HuH-7.5 (cell line): ENCODE results near the gene GMDS.

Experiments
- DNase-seq: peaks from one replicate; pipeline ENCODE4 v3.0.0; 2011; ENCODE audit warnings: low spot score

The GMDS gene

DNA sequence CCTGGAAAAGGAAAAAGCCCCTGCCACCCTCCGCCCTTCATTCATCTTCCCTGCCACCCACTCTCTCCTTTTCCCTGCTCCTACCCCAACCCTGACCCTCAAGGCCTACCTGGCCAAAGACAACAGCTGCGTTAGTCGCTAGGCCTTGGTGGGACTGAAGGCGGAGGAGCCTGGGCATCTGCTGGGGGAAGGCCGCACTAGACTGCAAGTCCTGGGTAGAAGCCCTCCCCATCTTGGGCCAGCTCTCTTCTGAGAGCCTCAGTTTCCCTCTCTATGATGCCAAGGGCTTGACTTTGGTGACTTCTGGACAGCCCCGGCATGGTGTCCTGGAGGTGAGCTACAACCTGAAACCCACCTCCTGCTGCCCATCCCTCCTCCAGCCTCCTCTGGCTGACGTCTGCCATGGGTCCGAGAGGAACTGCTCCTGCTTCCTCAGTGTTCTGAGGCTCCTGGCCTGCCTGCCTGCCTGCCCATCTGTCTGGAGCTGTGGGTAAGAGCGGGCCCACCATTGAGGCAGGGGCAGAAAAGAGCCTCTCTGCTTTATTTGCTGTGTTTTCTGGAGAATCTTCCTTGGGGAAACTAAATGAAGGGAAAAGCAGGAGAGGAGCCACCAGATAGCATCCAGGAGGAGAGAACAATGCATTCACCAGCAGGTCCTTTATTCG, 643.2 kb downstream of the GMDS start:
- no peak for DNase-seq

DNA sequence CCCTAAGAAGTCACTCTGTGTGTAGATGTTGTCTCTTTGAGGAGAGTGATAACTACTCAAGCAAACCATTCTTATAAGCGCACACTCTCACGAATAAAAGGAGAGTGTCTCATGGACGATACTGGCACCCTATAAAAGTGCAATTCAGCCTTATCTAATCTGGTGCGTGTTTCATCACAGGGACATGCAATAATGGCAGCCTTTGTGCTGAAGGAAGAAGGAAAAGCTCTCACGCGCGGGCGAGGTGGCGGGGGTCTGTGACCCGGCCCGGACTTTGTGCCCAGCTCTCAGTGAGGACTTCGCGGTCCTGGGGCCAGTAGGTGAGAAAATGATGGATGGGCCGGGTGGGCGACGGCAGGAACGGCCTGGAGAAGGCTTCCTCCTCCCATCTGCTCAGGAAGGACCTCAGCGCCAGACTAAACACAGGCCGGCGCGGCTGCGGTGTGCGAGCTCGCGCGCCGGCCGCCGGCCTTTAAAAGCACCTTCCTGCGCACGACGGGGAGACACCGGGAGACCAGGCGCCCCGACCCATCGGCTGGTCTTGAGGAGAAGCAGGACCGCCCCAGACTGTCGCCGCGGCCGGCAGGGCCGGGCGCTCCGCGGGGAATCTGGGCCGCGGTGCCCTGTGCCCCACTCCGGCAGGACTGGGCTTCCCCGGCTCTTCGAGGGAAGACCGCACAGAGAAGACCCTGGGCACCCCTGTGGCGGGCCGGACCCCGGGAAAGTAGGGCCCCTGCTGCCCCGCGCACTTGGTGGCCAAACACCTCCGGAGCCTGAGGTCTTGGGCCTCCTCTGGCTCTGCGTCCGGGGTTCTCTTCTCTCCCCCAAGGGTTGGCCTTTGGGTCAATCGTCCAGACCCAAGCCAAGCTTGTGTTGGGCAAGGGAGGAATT, 644.0 kb downstream of the GMDS start:
- no peak for DNase-seq

DNA sequence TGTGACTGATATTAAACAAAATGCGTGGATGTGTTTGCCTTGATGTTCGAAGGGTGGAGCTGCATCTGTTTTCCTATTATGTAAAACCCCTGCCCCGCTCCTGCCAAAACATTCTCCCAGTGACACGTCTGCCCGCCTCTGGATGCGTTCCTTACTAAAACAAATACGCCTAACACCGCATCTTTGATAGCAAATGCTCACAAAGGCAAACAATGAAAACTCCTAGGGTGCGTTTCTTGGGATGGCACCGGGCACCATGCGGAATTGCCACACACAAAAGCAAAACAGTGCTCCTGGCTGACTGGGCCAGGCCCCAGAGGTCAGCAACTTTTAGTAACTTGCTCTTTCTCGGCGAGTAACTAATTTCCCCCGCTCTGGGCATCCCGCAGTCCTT, 644.6 kb downstream of the GMDS start:
- DNase-seq, result no peak

DNA sequence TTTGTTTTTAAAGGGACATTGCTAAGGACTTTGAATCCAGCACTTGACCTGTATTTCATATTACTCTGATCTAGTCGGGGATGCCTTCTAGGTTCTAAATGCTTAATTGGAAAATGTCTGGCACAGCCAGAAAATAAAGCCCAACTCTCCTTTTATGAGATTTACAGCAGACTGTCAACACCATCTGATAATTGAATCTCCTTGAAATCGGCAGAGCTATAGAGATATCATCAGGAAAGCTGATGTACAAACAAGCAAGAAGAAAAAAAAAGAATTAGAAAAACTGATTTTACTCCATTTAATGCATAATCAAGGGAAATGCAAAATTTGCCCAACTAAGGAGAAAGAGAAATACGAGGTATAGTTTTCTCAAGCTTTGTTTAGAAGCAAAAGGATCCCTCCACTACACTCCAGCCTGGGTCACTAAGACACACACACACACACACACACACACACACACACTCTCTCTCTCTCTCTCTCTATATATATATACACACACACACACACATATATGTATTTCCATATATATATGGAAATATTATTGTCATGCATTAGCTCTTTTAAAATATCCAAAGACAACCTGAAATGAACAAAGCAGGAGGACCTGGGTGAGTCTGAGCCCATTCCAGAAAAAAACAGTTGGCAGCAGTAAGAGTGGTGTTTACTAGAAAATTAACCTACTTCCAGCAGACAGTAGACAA, 645.2 kb downstream of the GMDS start:
- no peak for DNase-seq

DNA sequence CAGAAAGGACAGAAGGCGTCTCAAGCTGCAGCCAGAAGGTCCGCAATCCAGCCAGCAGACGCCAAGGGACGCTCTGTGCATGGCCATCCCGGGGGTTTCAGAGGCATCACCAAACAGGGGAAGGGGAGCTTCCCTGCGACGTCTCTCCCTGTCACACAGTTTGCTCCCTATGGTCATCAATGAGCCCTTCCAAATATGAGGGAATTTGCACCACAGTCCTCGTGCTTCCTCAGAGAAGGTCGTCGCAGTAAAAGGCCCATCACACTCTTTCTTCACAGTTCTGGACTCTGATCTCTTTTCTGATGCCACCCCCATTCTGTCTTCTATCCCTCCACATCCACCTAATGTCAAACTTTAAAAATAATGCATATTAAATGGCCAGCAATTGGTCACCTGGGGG, 645.9 kb downstream of the GMDS start:
- DNase-seq, result no peak

DNA sequence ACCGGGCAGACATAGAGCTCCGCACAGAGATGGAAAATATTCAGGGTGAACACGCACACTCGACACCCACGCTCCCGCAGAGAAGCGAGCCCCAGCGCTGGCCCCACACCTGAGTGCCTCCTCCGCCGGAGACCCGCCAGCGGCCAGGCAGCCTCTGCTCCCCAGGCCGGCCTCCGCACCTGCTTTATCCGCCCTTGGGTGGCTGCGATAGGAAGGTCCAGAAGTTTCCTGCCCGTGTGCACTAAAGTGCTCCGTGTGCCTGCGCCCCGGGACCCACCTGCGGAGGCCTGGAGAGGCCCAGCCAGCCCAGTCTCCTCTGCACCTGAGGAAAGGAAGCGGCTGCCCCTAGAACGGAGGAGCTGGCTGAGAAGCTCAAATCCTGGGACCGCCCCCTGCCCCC, 646.5 kb downstream of the GMDS start:
- DNase-seq, result no peak

DNA sequence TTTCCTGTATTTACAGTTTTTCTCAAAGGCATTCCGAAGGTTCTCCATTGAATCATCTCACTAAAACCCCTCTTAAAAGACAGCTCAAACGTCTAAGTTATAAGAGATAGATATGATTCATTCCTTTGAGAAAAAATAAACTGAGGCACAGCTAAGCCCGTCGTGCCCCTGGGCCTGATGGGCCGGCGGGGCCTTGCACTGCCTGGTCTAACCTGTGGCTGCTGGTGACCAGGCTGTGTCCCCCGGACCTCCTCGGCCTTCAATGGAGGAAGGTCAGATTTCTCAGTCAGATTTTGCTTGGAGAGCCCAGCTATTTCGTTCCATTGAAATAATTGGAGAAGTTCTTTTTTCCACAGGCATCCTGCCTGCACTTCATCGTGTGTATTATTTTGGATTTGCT, 647.0 kb downstream of the GMDS start:
- no peak for DNase-seq

DNA sequence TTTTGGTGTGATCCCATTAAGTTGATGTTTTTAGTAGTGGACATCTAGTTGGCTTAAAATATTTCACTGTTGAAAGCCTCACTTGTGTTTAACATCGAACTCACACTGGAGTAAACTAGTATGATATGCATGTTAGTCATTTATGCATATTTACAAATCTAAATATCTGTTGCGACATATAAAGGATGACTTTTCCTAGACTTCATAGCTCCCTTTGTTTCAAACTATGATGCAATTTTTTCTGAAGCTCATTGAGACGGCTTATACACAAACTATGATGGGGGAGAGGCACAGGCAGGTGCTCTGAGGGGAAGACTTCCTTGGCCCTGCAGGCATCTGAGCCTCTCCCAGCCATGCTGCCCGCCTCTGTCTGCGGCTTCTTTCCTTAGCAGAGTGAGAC, 647.5 kb downstream of the GMDS start:
- DNase-seq, result no peak

DNA sequence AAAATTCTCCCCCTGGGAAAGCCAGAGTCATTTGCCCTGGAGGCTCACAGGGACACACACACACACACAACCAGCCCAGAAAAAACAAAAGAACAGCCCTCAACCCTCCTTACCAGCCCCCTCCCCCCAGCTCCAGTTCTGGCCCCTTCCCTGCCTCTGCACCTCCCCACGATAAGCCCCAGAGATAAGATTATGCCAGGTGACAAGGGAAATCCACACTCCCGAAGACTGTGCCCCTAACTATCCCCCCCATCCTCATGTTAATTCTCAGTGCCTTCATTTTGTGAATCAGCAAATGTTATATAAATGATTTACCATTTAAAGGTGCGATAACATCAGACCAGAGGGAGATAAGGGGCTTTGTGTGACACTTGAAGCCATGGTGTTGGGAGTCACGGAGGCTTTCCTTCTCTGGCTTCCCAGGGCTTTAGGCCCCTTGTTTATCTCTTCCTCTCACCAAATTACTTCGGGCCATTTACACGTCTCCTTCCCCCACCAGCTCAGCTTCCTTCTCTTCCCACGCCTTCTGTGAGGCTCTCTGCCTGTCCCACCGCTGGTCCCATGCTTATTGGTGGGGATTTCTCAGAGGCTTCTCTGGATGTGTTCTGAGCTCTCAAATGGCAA, 648.2 kb downstream of the GMDS start:
- no peak for DNase-seq

DNA sequence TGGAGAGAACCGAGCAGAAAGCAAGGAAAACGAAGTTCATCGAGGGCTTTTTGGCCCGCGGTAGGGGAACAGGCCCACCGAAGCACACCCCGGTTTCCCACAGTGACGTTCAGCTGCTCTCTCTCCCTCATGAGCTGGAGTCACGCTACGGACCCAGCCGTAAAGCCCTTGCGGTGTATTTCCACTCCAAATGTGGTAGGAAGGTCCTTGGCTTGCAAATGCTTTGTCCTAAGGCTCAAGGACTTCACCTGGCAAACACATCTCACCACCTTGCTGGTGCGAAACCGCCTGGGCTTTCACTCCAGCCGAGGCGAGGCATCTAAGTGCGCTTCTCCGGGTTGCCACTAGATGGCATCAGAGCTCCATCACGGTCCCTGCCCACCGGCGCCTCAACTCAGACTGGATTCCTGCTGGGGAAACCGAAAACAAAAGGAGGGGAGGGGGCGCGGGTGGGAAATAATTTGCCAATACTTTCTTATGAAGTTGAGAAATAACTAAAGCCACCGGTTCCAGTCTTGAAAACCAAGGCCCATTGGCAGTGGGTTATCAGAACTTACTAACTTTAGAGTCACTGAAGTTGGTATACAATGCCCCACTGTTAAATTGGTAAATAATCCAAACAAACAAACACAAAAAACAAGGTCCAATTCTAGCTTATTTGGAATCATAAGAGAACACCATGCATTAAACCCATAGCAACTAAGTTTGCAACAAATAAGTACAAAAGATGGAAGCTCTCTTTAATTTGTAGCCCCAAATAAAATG, 649.1 kb downstream of the GMDS start:
- peak; percentile 77 for DNase-seq

DNA sequence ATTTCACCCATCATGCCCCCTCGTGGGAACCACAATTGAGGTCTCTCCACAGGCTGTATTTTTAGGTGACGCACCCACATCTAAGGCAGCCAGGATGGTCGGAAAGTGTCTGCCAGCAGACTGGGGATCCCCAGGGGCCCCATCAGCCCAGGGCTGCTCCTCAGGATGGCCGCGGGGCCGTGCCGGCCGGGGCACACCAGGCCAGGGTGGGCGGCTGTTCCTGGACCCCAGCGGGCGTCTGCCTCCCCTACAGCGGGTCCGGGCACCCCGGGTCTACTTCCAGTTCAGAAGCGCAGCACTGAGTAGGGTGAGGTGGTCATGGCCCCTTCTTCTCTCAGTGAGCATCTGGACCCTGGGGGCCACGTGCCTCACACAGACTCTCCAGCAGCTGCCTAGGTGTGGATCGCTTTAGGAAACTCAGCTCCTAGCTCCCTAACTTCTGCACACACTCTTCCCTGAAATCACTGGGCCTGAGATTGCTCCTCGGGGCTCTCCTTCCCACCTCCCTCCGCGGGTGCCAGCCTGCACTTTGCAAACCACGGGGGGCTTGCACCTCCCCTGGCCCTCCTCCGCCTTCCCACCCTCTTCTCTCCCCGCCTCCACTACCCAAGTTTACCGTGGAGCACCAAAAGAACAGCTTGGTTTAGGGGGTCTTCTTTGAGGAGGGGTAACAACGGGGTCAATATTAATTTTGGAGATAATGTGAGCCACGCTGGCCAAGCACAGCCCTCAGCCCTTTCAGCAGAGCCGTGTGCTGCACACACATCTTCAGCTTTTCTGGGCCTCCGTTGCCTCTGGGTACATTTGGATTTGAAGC, 649.9 kb downstream of the GMDS start:
- no peak for DNase-seq

DNA sequence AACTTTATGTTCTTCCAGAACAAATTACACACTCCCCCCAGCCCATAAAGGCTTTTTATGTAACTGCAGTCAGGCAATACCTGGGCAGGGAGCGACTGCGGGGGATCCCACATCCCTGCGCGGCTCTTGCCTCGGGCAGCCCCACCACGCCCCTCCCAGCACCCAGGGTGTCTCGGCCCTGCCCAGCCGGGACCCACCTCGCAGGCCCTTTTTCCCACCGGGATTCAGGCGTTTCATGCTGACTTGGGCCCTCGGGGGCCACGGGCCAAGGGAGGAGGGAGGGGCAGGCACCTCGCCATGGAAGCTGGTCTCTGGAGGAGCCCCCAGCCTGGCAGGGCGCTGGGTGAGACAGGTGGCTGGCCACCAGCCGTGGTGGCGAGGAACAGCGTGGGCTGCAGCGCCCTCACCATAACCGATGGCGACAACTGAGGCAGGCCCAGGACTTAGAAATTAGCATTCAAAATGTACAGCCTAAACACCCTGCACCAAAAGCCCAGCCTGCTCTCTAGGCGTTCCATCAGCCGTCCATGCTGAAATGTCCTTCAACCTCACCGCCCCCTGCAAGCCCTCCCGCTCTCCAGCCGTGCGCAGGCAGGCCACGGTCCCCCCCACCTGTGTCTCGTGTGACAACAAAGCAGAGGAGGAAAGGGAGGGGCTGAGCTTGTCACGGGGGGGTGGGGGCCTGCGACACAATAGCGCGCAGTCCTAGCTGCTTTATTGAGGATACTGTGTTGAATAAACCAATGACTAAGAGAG, 650.8 kb downstream of the GMDS start:
- DNase-seq, result no peak

DNA sequence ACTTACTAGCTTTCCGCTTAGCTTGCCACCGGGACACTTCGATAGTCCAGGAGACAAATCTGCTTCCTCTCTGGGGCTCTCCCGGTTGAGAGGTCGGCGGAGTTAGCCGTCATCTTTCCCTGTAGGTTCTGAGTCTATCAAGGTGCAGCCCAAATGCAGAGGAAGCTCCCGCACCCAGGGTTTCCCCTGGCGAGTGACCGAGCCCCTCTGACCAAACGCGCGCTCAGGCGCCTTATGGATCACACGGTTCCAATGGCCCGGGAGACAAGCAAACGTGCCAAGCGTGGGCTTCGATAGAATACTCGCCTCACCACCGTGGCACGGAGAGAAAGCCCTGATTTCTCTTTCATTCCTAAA, 651.5 kb downstream of the GMDS start:
- no peak for DNase-seq

DNA sequence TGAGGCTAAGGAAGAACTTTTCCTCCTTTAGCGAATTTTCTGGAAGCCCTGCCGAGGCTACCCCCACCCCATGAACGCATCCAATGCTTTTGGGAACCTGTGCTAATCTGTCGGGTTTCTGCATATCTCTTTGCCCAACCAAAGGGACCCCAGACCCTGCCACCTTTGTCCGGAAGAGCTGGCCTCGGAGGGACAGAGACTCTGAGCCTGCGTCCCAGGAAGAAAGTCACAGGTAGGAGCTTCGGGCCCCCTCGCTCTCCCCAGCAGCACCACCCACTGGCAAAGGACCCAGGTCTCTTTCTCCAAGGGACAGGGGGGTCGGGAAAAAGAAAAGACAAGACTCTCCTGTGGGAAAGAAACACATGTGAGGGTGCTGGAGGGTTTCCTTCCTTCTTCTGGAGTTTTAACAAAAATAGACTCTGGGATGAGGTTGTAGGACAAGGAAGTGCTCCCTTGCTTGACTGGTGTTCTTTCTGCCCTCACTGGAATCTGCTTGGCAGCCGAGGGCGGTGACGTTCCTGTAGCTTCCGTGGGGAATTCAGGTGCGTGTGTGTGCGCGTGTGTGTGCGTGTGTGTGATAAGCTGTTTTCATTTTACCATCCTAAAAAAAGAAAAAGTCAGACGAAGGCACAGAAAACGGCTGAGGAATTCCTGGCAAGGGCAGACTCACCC, 652.0 kb downstream of the GMDS start:
- DNase-seq, result no peak

DNA sequence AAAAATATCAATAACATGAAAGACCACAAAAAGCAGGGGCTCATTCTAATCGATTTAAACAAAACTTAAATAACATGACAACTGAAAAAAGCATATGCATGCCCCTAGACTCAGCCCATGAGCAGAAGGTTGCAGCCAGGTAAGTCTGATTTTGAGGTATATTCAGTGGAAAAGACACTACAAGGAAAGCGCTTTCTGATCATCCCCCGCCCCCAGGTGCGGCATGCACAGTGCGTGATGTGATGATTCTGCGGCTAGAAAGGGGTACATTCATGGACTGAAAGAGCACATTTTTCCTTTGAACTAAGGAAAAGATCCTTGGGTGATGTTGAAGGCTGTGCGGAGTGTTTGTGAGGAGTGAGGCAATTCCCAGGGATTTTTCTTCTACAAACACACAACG, 652.6 kb downstream of the GMDS start:
- DNase-seq, result no peak

DNA sequence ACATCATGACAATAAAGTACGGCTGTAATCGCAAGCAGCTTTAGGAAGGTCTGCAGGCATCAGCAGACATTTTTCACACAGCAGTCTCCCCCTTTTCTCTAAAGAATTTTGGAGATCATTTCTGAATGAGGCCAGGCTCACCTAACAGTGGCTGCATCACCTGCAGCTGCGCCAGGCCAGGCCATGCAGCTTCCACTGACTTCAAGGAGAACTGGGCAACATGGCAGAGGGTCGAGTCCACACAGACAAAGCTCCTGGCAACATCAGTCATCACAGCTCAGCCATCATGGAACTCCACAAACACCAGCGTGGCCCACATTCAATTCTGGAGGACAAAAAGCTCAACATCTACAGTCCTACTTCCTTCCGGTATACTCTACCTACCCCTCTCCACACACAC, 653.5 kb downstream of the GMDS start:
- DNase-seq, result no peak

DNA sequence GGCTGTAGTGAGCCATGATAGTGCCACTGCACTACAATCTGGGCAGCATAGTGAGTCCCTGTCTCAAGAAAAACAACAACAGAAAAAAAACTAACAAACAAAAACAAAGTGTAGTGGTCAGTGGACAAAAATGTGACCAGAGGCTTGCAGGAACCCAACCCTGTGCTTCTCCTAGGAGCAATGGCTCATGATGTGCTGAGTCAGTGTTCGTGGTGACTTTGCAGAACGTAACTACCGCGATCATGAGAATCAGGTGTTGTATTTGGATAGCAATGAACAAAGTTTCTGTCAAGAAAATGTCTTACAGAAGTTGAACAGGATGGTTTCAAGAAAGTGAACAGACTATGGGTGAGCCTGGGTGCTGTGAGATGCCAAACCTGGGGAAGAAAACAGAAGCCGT, 654.2 kb downstream of the GMDS start:
- no peak for DNase-seq

DNA sequence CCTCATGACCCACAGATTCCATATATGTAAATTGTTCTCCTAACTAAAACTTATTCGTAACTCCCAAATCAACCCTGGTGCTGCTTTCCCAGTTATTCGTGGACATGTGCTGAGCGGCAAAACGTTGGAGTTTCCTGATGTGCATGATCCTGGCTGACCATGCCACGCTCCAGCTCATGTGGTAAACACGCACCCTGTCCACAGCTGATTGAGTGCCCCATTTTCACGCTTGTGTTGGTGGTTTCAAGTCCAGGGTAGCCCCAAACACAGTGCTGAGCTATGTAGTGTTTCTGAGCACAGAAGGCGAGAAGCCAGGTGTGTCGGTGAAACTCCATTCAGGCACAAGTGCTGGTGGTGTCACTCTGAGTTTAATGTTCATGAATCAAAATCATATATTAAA, 654.8 kb downstream of the GMDS start:
- no peak for DNase-seq

DNA sequence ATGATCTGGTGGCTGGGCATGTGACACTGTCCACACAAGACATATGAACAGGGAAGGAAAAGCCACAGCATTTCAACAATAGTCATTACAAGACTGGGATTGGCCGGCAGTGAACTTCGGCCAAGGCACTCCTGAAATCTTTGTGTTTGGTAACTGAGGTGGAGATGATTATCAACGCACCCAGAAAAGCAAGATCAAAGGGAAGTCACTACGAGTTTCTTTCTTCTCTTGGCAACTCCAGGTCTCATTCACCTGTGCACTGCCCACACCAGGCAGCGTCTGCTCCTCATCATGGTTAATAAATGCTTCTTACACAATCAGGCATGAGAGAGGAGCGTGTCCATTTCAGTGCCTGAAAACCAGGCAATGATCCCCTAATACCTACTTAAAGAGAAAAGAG, 656.2 kb downstream of the GMDS start:
- no peak for DNase-seq

DNA sequence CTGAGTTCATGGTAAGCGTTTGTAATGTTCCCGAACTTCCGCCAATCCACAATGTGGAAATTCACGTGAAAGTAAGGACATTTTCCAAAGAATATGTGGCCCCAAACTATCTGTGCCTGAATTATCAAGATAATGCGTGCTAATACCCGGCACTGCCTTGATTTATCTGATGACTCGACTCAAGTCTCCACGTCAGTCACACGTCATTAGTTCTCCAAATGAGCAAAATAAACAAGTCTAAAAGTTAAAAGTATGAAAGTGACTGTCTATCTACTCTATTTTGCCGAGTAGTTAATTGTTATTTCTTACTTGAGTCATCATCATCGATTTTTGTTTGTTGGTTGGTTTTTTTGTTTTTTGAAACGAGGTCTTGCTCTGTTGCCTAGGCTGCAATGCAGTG, 657.4 kb downstream of the GMDS start:
- DNase-seq, result no peak
